ENCODE data around the gene ZNF837. TPM values are rescaled to one million over a fixed set of nuclear protein-coding genes. Genes with fewer than 3 reads are reported as not detected.
A peak's percentile ranks its signal among the peaks of the same experiment; 100 is the strongest.

The ZNF837 gene
- total and polyA plus RNA-seq, 2 of the 13 experiments (the other 11 are each of a cell fraction or from before 2014, with no cell fraction given) = 0.29 to 1.3 TPM

GRCh38 chr19:58386576-58387337 lies 5.9 kb upstream of the ZNF837 start, which contains the start of gene RPS5 (continued):
- TF ChIP-seq, protein P1, sequence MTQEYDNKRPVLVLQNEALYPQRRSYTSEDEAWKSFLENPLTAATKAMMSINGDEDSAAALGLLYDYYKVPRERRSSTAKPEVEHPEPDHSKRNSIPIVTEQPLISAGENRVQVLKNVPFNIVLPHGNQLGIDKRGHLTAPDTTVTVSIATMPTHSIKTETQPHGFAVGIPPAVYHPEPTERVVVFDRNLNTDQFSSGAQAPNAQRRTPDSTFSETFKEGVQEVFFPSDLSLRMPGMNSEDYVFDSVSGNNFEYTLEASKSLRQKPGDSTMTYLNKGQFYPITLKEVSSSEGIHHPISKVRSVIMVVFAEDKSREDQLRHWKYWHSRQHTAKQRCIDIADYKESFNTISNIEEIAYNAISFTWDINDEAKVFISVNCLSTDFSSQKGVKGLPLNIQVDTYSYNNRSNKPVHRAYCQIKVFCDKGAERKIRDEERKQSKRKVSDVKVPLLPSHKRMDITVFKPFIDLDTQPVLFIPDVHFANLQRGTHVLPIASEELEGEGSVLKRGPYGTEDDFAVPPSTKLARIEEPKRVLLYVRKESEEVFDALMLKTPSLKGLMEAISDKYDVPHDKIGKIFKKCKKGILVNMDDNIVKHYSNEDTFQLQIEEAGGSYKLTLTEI (CRISPR knock-in tag; conservative IDR thresholded peaks at IDR 0.05) = no peak
- no peak; the same call in 1 of the 2 replicates for TF ChIP-seq CHCHD3 (CRISPR knock-in tag; IDR thresholded peaks at IDR 0.05)
- TF ChIP-seq GZF1 (CRISPR knock-in tag; IDR thresholded peaks at IDR 0.05) = peak; percentile 29; the same call in 1 of the 2 replicates
- TF ChIP-seq ZFP36L1 (CRISPR knock-in tag; IDR thresholded peaks at IDR 0.05) = peak; percentile 25; the same call in 1 of the 2 replicates
- TF ChIP-seq, protein P2, sequence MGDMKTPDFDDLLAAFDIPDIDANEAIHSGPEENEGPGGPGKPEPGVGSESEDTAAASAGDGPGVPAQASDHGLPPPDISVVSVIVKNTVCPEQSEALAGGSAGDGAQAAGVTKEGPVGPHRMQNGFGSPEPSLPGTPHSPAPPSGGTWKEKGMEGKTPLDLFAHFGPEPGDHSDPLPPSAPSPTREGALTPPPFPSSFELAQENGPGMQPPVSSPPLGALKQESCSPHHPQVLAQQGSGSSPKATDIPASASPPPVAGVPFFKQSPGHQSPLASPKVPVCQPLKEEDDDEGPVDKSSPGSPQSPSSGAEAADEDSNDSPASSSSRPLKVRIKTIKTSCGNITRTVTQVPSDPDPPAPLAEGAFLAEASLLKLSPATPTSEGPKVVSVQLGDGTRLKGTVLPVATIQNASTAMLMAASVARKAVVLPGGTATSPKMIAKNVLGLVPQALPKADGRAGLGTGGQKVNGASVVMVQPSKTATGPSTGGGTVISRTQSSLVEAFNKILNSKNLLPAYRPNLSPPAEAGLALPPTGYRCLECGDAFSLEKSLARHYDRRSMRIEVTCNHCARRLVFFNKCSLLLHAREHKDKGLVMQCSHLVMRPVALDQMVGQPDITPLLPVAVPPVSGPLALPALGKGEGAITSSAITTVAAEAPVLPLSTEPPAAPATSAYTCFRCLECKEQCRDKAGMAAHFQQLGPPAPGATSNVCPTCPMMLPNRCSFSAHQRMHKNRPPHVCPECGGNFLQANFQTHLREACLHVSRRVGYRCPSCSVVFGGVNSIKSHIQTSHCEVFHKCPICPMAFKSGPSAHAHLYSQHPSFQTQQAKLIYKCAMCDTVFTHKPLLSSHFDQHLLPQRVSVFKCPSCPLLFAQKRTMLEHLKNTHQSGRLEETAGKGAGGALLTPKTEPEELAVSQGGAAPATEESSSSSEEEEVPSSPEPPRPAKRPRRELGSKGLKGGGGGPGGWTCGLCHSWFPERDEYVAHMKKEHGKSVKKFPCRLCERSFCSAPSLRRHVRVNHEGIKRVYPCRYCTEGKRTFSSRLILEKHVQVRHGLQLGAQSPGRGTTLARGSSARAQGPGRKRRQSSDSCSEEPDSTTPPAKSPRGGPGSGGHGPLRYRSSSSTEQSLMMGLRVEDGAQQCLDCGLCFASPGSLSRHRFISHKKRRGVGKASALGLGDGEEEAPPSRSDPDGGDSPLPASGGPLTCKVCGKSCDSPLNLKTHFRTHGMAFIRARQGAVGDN (CRISPR knock-in tag; IDR thresholded peaks at IDR 0.05) = peak; percentile 97
- TF ChIP-seq, protein P3, sequence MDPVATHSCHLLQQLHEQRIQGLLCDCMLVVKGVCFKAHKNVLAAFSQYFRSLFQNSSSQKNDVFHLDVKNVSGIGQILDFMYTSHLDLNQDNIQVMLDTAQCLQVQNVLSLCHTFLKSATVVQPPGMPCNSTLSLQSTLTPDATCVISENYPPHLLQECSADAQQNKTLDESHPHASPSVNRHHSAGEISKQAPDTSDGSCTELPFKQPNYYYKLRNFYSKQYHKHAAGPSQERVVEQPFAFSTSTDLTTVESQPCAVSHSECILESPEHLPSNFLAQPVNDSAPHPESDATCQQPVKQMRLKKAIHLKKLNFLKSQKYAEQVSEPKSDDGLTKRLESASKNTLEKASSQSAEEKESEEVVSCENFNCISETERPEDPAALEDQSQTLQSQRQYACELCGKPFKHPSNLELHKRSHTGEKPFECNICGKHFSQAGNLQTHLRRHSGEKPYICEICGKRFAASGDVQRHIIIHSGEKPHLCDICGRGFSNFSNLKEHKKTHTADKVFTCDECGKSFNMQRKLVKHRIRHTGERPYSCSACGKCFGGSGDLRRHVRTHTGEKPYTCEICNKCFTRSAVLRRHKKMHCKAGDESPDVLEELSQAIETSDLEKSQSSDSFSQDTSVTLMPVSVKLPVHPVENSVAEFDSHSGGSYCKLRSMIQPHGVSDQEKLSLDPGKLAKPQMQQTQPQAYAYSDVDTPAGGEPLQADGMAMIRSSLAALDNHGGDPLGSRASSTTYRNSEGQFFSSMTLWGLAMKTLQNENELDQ (CRISPR knock-in tag; IDR thresholded peaks at IDR 0.05; ENCODE audit: borderline replicate concordance) = peak; percentile 76; the same call in 1 of the 2 replicates
- no peak for TF ChIP-seq RBM39 (IDR thresholded peaks at IDR 0.05; ENCODE audit: low read depth, low read length, poor library complexity, severe bottlenecking)
- no peak for TF ChIP-seq NCOR1 (IDR thresholded peaks at IDR 0.05; ENCODE audit: borderline replicate concordance, low read length)
- no peak for TF ChIP-seq SMAD9 (CRISPR knock-in tag; IDR thresholded peaks at IDR 0.05)
- TF ChIP-seq ZBTB4 (CRISPR knock-in tag; IDR thresholded peaks at IDR 0.05; ENCODE audit: borderline replicate concordance) = peak; percentile 61; the same call in 1 of the 2 replicates
- TF ChIP-seq, protein P4, sequence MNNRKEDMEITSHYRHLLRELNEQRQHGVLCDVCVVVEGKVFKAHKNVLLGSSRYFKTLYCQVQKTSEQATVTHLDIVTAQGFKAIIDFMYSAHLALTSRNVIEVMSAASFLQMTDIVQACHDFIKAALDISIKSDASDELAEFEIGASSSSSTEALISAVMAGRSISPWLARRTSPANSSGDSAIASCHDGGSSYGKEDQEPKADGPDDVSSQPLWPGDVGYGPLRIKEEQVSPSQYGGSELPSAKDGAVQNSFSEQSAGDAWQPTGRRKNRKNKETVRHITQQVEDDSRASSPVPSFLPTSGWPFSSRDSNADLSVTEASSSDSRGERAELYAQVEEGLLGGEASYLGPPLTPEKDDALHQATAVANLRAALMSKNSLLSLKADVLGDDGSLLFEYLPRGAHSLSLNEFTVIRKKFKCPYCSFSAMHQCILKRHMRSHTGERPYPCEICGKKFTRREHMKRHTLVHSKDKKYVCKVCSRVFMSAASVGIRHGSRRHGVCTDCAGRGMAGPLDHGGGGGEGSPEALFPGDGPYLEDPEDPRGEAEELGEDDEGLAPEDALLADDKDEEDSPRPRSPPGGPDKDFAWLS (CRISPR knock-in tag; IDR thresholded peaks at IDR 0.05; ENCODE audit: borderline replicate concordance) = peak; percentile 96; the same call in 1 of the 2 replicates
- no peak for TF ChIP-seq ZNF777 (CRISPR knock-in tag; IDR thresholded peaks at IDR 0.05)
- no peak; the same call in 1 of the 2 replicates for TF ChIP-seq MIER3 (CRISPR knock-in tag; IDR thresholded peaks at IDR 0.05; ENCODE audit: borderline replicate concordance)
